Nephron progenitor cell (in vitro differentiated cells): ENCODE measurements around the gene HCN2.

ENCODE experiments used
- DNase-seq: peaks from one replicate; pipeline ENCODE4 v3.0.0; 2021
- H3K27ac Mint-ChIP-seq: 2 replicates; pipeline ENCODE4 v1.8.0; 2021; ENCODE audit warnings: mild to moderate bottlenecking, moderate library complexity, mixed read lengths
- H3K27me3 Mint-ChIP-seq: 2 replicates; pipeline ENCODE4 v1.8.0; 2021; ENCODE audit warnings: mild to moderate bottlenecking, low read depth, mixed read lengths; ENCODE audit not compliant: poor library complexity
- H3K36me3 Mint-ChIP-seq: 2 replicates; pipeline ENCODE4 v1.8.0; 2021; ENCODE audit warnings: low read depth, mixed read lengths
- H3K4me1 Mint-ChIP-seq: 2 replicates; pipeline ENCODE4 v1.8.0; 2021; ENCODE audit warnings: mixed read lengths
- H3K4me3 Mint-ChIP-seq: 2 replicates; pipeline ENCODE4 v1.8.0; 2021; ENCODE audit warnings: mild to moderate bottlenecking, moderate library complexity, mixed read lengths
- H3K9me3 Mint-ChIP-seq: 2 replicates; pipeline ENCODE4 v1.8.0; 2021; ENCODE audit warnings: mild to moderate bottlenecking, moderate library complexity, mixed read lengths
- TF ChIP-seq, protein P1 (sequence below): fragments of 200-600 bp; sonication (generic); IDR thresholded peaks from 2 replicates; pipeline ENCODE4 v1.5.0; 2021; ENCODE audit warnings: antibody characterized with exemption

Gene HCN2

DNA sequence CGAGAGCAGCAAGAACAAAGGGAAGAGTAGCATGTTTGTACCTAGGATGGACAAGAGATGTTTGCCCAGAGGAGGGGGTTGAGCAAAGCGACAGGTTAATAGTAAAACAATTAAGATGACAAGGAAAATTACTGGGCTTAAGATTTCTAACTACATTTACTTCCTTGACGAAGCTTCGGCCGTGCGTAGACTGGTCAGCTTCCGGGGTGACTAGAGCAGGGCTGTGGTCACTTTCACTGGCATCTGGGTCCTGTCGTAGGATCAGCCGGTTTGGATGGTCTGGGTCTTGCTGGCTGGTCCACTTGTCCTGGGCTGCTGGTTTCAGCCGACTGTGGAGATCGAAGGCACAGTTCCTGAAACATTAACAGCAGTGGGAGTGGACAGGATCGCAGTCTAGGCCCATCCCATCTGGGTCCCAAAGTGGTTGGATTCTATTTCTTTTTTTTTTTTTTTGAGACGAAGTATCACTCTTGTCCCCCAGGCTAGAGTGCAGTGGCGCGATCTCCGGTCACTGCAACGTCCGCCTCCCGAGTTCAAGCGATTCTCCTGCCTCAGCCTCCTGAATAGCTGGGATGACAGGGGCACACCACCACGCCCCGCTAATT is 22.3 kb upstream of the HCN2 start:
- Mint-ChIP-seq H3K4me1 (peaks cover 36% of the 10 kb centered on the region), H3K27me3 (peaks cover 7% of the 10 kb centered on the region), H3K4me3 (peak overlapping the region; percentile 63), H3K27ac (peak overlapping the region; percentile 97), H3K36me3 (peaks cover 34% of the 10 kb centered on the region), H3K9me3 (peaks cover 34% of the 10 kb centered on the region)
- TF ChIP-seq, protein P1, sequence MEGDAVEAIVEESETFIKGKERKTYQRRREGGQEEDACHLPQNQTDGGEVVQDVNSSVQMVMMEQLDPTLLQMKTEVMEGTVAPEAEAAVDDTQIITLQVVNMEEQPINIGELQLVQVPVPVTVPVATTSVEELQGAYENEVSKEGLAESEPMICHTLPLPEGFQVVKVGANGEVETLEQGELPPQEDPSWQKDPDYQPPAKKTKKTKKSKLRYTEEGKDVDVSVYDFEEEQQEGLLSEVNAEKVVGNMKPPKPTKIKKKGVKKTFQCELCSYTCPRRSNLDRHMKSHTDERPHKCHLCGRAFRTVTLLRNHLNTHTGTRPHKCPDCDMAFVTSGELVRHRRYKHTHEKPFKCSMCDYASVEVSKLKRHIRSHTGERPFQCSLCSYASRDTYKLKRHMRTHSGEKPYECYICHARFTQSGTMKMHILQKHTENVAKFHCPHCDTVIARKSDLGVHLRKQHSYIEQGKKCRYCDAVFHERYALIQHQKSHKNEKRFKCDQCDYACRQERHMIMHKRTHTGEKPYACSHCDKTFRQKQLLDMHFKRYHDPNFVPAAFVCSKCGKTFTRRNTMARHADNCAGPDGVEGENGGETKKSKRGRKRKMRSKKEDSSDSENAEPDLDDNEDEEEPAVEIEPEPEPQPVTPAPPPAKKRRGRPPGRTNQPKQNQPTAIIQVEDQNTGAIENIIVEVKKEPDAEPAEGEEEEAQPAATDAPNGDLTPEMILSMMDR = no peak
- no peak for DNase-seq

DNA sequence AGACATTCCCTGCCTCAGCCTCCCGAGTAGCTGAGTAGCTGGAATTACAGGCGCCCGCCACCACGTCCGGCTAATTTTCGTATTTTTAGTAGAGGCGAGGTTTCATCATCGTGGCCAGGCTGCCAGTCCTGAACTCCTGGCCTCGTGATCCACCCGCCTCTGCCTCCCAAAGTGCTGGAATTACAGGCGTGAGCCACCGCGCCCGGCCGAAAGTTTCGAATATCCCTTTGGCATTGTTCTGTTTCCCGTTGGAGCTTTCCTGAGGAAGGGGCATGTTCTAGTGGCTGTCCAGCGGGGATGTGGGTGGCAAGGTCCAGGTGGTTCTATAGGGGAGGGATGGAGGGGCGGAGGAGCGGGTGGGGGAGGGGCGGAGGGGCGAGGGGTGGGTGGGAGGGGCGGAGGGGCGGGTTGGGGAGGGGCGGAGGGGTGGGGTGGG is 19.4 kb upstream of the HCN2 start:
- Mint-ChIP-seq H3K27ac (no peak overlapping the region), H3K36me3 (peaks cover 23% of the 10 kb centered on the region), H3K4me3 (no peak overlapping the region), H3K9me3 (peaks cover 23% of the 10 kb centered on the region), H3K27me3 (peaks cover 7% of the 10 kb centered on the region), H3K4me1 (peaks cover 53% of the 10 kb centered on the region)
- DNase-seq = no peak
- TF ChIP-seq, protein P1 = no peak

DNA sequence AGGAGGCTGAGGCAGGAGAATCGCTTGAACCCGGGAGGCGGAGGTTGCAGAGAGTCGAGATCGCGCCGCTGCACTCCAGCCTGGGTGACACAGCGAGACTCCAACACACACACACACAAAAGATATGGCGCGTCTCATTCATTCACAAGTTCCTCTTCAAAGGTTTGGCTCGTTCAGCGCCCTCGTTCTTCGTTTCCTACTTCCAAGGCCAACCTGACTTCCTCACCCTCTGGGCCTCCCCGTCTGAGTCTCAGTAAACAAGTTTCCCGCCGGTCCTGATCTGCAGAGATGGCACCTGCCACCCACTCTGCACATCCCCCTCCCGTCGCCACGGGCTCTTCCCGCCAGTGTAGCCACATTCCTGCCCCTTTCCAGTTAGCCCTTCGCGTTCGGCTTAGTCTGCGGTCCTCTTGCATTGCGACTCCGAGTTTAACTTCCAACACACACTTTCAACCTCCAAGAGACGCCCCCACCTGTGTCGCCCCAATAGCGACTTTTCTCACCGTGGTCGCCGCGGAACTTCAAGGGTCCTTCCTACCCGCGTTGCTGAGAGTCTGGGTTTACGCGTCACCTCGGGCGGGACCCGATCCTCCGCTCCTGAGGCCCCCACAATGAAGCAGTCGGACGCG is 18.6 kb upstream of the HCN2 start:
- peak overlapping the region; percentile 87 for H3K4me3 Mint-ChIP-seq
- H3K27me3 Mint-ChIP-seq = peaks cover 7% of the 10 kb centered on the region
- peaks cover 23% of the 10 kb centered on the region for H3K36me3 Mint-ChIP-seq
- peaks cover 23% of the 10 kb centered on the region for H3K9me3 Mint-ChIP-seq
- DNase-seq = peak; percentile 47
- TF ChIP-seq, protein P1 = no peak
- peaks cover 60% of the 10 kb centered on the region for H3K4me1 Mint-ChIP-seq
- peak overlapping the region; percentile 99 for H3K27ac Mint-ChIP-seq

DNA sequence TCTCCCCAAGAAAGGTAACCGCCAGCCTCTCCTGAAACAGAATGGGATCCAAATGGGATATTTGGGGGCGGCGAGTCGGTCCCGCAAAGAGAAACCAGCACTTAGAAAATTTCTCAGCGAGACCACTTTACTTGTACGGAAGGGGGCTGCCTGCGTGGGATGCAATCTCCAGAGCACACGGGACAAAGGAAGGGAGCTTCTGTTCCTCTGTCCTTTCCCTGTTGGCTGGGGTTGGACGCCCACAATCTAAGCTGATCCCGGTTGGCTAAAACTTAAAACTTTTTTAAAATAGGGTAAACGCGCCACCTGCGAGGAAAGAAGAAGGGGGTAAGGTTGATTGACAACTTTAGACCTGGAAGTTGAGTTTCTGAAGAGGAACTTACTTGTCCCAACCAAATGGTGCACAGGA is 18.1 kb upstream of the HCN2 start:
- DNase-seq = peak; percentile 42
- H3K36me3 Mint-ChIP-seq = peaks cover 19% of the 10 kb centered on the region
- peaks cover 61% of the 10 kb centered on the region for H3K4me1 Mint-ChIP-seq
- H3K4me3 Mint-ChIP-seq = peak overlapping the region; percentile 87
- H3K9me3 Mint-ChIP-seq = peaks cover 20% of the 10 kb centered on the region
- peaks cover 7% of the 10 kb centered on the region for H3K27me3 Mint-ChIP-seq
- TF ChIP-seq, protein P1 = no peak
- peak overlapping the region; percentile 99 for H3K27ac Mint-ChIP-seq

DNA sequence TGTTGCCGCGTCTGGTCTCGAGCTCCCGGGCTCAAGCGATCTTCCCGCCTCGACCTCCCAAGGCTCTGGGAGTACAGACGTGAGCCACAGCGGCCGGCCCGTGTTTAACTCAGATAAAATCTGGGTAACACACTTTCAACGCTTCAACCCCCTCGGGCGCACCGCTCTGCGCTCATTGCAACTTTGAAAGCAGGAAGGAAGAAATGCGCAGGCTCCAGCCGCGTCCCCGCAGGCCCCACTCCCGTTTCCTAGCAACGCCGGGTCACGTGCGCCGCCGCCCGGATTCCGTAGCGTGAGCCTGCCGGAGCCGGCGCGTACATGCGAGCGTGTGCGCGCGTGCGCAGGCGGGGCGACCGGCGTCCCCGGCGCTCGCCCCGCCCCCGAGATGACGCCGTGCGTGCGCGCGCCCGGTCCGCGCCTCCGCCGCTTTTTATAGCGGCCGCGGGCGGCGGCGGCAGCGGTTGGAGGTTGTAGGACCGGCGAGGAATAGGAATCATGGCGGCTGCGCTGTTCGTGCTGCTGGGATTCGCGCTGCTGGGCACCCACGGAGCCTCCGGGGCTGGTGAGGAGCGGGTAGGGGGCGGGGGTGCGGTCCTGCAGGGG is 17.4 kb upstream of the HCN2 start, which contains the start of gene BSG:
TSS of gene BSG (plus strand) at position 457 of the 603 bp plus-strand sequence. CDS start at position 496, 39 bp downstream.
- Mint-ChIP-seq H3K36me3 (peaks cover 12% of the 10 kb centered on the region), H3K4me1 (peaks cover 61% of the 10 kb centered on the region), H3K9me3 (peaks cover 15% of the 10 kb centered on the region), H3K27ac (peak within 1 kb of the TSS; percentile 99), H3K4me3 (peak within 1 kb of the TSS; percentile 92), H3K27me3 (peaks cover 7% of the 10 kb centered on the region)
- DNase-seq = peak; percentile 98
- TF ChIP-seq, protein P1 = no peak
